Neural progenitor cell (in vitro differentiated cells): ENCODE measurements around the gene OR8H1.

ENCODE experiments used
- EZH2 ChIP-seq: fragments of 200-600 bp; sonication (generic); IDR thresholded peaks from 2 replicates; pipeline ENCODE4 v1.6.1; 2017; ENCODE audit warnings: antibody characterized with exemption, mild to moderate bottlenecking, moderate library complexity
- TF ChIP-seq, protein P1 (sequence below): fragments of 200-600 bp; sonication (generic); IDR thresholded peaks from 2 replicates; pipeline ENCODE4 v1.5.1; 2017; ENCODE audit warnings: antibody characterized with exemption, mild to moderate bottlenecking

DNA sequence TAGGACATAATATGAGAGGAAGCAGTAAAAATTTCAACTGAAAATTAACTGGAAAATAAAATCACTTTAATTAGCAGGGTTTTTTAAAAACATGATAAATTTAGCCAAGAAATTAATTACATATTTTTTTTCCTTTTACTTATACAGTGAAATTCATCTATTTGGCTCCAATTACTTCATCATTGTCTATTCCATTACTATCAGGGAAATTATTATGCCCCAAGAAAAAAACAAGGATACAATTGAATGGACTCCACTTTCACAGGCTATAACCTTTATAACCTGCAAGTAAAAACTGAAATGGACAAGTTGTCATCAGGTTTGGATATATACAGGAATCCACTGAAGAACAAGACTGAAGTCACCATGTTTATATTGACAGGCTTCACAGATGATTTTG is 40.1 kb downstream of the OR8H1 start, which contains the start of gene OR5T3:
- TF ChIP-seq, protein P1, sequence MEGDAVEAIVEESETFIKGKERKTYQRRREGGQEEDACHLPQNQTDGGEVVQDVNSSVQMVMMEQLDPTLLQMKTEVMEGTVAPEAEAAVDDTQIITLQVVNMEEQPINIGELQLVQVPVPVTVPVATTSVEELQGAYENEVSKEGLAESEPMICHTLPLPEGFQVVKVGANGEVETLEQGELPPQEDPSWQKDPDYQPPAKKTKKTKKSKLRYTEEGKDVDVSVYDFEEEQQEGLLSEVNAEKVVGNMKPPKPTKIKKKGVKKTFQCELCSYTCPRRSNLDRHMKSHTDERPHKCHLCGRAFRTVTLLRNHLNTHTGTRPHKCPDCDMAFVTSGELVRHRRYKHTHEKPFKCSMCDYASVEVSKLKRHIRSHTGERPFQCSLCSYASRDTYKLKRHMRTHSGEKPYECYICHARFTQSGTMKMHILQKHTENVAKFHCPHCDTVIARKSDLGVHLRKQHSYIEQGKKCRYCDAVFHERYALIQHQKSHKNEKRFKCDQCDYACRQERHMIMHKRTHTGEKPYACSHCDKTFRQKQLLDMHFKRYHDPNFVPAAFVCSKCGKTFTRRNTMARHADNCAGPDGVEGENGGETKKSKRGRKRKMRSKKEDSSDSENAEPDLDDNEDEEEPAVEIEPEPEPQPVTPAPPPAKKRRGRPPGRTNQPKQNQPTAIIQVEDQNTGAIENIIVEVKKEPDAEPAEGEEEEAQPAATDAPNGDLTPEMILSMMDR: no peak
- no peak for TF ChIP-seq EZH2
